Stimulated activated CD4-positive, alpha-beta T cell treated with anti-CD3 and anti-CD28 coated beads, Interleukin-4, amount 100 ng/mL, for 48 hours (primary cell): Measurements from ENCODE around the gene SCYL3.
"Not testable (repeated sequence)": the region's sequence is repeated elsewhere in the genome, so short reads cannot be mapped to it uniquely, and the experiment has no call there.

Experiments used
- DNase-seq, 2 donors: peaks; one replicate each; pipeline ENCODE4 v3.0.0-alpha.2; 2020; ENCODE audit warnings: low read depth in 2 of 2

SCYL3 gene

GRCh38 chr1:169872906-169873305 lies 20.8 kb downstream of the SCYL3 start:
- DNase-seq = no peak

DNA sequence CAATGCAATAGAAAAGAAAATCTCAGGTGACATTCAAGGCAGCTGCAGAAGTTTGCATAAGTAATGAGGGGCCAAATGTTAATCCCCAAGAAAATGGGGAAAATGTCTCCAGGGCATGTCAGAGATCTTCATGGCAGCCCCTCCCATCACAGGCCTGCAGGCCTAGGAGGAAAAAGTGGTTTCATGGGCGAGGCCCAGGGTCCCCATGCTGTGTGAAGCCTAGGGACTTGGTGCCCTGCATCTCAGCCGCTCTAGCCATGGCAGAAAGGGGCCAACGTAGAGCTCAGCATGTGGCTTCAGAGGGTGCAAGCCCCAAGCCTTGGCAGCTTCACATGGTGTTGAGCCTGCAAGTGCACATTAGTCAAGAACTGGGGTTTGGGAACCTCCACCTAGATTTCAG lies 21.7 kb downstream of the SCYL3 start:
- DNase-seq = not testable (repeated sequence)

GRCh38 chr1:169869426-169869825 lies 24.3 kb downstream of the SCYL3 start:
- no peak for DNase-seq

GRCh38 chr1:169868978-169869377 lies 24.7 kb downstream of the SCYL3 start:
- no peak for DNase-seq

DNA sequence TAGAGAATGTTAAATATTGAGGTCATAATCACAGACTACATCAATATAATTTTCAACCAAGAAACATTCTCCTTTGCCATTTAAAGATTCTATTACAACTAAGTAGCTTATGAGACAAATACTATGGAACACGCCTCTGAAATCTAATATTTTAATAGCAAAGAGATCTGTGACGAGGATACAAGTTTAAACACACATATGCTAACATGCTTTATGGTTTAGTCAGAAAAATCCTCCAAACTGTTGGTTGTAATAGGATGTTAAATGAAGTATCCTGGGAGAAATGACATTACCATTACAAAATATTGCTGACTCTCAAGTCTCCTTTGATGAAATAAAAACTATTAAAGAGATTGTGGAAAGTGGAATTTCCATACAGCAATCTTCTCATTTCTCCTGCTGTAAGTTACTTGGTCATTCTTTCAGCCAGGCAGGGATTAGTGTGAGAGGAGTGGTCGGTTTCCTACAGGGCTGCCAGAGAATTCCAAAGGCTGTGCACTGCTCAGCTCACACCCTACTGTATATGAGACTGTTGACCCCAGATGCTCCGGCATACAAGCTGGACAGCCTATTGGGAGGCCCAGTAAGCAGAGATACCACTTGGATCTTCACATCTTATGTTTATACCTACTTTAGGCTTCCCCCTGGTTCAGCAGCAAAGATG lies 26.6 kb downstream of the SCYL3 start:
- DNase-seq = no peak

GRCh38 chr1:169866577-169866976 lies 27.1 kb downstream of the SCYL3 start:
- DNase-seq = no peak

DNA sequence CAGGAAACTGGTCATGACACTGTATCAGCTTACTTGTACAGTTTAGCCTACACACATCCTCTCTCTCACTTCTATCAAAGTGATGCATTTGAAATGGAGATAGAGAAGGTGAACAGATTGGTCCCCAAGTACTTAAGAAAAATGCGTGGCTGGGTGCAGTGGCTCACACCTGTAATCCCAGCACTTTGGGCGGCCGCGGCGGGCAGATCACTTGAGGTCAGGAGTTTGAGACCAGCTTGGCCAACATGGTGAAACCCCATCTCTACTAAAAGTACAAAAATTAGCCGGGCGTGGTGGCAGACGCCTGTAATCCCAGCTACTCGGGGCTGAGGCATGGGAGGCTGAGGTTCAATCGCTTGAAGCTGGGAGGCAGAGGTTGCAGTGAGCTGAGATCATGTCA lies 29.2 kb downstream of the SCYL3 start:
- not testable (repeated sequence) for DNase-seq

DNA sequence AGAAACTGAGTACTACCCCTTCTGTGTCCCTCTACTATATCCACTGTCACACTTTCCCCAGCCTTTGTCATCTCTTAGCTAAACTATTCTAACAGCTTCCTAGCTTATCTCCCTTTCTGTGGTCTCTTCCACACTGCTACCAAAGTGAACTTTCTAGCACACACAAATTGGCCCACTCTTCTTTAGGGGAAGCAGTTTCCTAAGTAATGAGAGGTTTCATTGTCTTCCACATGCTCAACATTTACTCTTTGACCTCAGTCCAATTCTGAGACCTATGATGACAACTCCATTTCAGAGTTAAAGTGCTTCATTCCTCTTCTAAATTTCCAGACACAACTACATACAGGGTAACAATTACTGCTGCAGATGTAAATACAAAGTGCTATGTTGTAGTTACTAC lies 32.9 kb downstream of the SCYL3 start:
- DNase-seq = no peak

DNA sequence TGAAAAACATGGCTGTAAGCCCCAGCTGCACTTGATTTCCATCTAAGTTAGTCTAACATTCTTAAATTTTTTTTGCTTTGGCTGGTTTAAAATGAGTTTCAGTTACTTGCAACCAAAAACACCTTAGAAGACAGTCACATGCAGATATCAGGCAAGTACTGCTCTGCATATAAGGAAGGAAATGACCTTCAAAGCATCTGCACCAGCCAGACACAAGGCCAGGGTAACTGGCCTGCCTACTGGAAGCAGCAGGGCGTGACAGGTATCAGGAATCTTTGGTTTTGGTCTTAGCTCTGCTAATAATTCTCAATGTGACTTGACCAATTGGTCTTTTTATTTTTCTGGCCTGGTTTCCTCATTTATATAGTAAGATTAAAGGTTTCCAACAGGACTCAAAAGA lies 33.5 kb downstream of the SCYL3 start:
- DNase-seq = no peak

GRCh38 chr1:169859001-169859400 lies 34.7 kb downstream of the SCYL3 start:
- DNase-seq = no peak

DNA sequence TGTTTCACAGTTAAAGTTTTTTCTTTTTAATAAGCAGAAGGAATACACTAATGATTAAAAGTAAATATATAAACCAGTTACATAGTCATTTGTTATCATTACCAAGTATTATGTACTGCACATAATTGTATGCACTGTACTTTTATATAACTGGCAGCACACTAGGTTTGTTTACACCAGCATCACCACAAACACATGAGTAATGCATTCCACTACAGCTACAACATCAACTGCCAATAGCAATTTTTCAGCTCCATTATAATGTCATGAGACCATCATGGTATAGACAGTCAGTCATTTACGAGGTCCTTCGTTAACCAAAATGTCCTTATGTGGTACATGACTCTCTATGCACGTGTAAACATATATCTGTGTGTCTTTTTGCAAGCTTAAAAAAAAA lies 35.2 kb downstream of the SCYL3 start:
- DNase-seq = no peak

DNA sequence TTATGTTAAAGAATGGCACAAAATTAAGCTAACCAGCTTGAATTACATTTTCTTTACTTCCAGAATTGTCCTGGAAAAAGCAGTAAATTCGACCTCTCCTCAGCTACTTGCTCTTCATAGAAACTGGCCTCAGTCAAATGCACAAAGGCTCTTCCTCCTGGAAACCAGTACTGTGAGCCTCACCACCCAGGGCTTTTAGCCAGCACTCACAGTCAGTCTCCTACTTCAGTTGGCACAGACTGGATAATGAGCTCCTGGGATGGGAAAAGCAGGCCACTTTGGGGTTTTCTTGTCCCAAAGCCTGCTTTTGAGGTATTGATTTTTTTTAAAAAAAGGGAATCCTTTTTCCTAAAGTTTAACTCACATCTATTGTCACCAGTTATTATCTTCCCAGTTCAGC lies 40.4 kb downstream of the SCYL3 start:
- no peak for DNase-seq

DNA sequence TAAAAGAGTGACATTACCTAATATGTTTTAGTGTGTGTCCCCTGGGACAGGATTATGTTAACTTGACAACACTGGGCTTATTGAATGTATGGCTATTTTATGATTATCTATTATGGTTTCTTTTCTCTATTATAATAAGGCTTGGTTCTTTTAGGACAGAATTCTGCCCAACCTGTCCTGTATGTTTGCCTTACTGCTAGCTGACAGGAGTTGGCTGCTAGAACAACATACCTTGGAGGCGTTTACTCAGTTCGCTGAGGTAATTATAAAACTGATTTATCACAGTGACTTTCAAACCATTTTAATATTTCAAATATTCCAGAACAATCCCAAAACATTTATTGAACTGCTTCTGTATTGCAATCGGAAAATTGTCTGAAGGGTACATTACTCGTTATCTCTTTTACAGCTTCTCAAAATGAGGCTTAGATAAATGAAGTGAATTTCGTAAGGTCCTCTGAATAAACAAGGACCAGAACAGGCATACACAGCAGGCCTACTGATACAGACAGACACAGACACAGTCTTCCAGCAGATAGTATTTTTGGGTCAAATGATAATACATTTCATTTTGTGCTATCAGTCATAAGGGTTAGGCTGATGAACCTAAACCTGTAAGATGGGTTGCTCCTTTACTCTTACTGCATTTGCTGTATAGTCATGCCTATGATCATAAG lies 44.2 kb downstream of the SCYL3 start:
- no peak for DNase-seq

GRCh38 chr1:169848456-169848855 lies 45.2 kb downstream of the SCYL3 start:
- no peak for DNase-seq

DNA sequence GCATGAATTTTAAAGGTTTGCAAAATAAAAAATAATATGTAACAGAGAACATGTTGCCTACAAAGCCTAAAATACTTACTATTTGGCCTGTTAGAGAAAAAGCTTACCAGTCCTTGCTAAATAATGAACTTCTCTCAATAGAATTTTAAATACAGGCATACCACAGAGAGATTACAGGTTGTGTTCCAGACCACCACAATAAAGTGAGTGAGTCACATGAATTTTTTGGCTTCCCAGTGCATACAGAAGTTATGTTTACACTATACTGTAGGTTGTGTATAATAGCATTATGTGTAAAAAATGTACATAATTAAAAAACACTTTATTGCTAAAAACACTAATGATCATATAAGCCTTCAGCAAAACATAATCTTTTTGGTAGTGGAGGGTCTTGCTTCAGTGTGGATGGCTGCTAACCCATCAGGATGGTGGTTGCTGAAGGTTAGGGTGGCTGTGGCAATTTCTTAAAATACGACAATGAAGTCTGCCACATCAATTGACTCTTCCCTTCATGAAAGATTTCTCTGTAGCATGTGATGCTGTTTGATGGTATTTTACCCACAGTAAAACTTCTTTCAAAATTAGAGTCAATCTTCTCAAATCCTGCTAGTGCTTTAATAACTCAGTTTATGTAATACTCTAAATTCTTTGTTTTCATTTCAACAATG lies 48.6 kb downstream of the SCYL3 start:
- no peak for DNase-seq

- no peak for DNase-seq
These were observed 54.8 kb downstream of the SCYL3 start for GRCh38 chr1:169838942-169839341.

- DNase-seq = no peak
These were observed 57.5 kb downstream of the SCYL3 start for GRCh38 chr1:169836198-169836597.

- DNase-seq = no peak
These were observed 58.0 kb downstream of the SCYL3 start for GRCh38 chr1:169835647-169836046.

- no peak for DNase-seq
These were observed 58.8 kb downstream of the SCYL3 start for GRCh38 chr1:169834869-169835268.

- DNase-seq = no peak
These were observed 60.4 kb downstream of the SCYL3 start for GRCh38 chr1:169833179-169833901.

- no peak for DNase-seq
These were observed 64.0 kb downstream of the SCYL3 start for GRCh38 chr1:169829671-169830070.

- DNase-seq = no peak
These were observed 69.5 kb downstream of the SCYL3 start for GRCh38 chr1:169824153-169824552.

GRCh38 chr1:169821500-169821899 lies 72.2 kb downstream of the SCYL3 start:
- DNase-seq = no peak
